Muscle layer of duodenum (tissue), 2 donors: Measurements from ENCODE around the gene TCP11L1.

ENCODE experiments used
- H3K27ac ChIP-seq: one replicate; pipeline ENCODE4 v1.7.0; 2013; ENCODE audit warnings: mild to moderate bottlenecking, low read length
- H3K27me3 ChIP-seq: one replicate; pipeline ENCODE4 v1.7.0; 2013; ENCODE audit warnings: low read depth, mild to moderate bottlenecking, control low read depth, low read length
- H3K36me3 ChIP-seq, 2 donors: one replicate each; pipeline ENCODE4 v1.7.0; 2013; ENCODE audit warnings: low read length in 2 of 2, control low read depth in 1 of 2, mild to moderate bottlenecking in 1 of 2; ENCODE audit not compliant: insufficient read depth in 2 of 2, control insufficient read depth in 1 of 2
- H3K4me1 ChIP-seq, 2 donors: one replicate each; pipeline ENCODE4 v1.7.0; 2013; ENCODE audit warnings: low read length in 2 of 2, mild to moderate bottlenecking in 2 of 2, control low read depth in 1 of 2, moderate library complexity in 1 of 2; ENCODE audit not compliant: insufficient read depth in 2 of 2, control insufficient read depth in 1 of 2
- H3K4me3 ChIP-seq, 2 donors: one replicate each; pipeline ENCODE4 v1.7.0; 2013; ENCODE audit warnings: low read length in 2 of 2, low read depth in 1 of 2, mild to moderate bottlenecking in 1 of 2
- H3K9me3 ChIP-seq, 2 donors: one replicate each; pipeline ENCODE4 v1.7.0; 2013; ENCODE audit warnings: low read length in 2 of 2, control low read depth in 1 of 2, mild to moderate bottlenecking in 1 of 2; ENCODE audit not compliant: control insufficient read depth in 1 of 2
- donor health status: healthy.

The TCP11L1 gene

GRCh38 chr11:33052231-33052630 lies 12.9 kb downstream of the TCP11L1 start:
- peaks cover 0 to 13% of the 10 kb centered on the region in 2 donors for H3K36me3 ChIP-seq
- H3K27me3 ChIP-seq = no peaks in the 10 kb centered on the region
- no peak overlapping the region for H3K4me3 ChIP-seq
- H3K27ac ChIP-seq = no peak overlapping the region
- H3K9me3 ChIP-seq = no peaks in the 10 kb centered on the region
- H3K4me1 ChIP-seq = no peaks in the 10 kb centered on the region

- Histone ChIP-seq H3K27ac (no peak overlapping the region), H3K27me3 (no peaks in the 10 kb centered on the region), H3K9me3 (no peaks in the 10 kb centered on the region), H3K36me3 (peaks cover 22 to 23% of the 10 kb centered on the region in 2 donors), H3K4me1 (no peaks in the 10 kb centered on the region), H3K4me3 (no peak overlapping the region)
Measured at GRCh38 chr11:33055375-33055774, 16.0 kb downstream of the TCP11L1 start.

GRCh38 chr11:33057284-33057683 lies 17.9 kb downstream of the TCP11L1 start:
- H3K27me3 ChIP-seq = no peaks in the 10 kb centered on the region
- H3K36me3 ChIP-seq = peaks cover 22 to 26% of the 10 kb centered on the region in 2 donors

GRCh38 chr11:33059331-33060007 lies 20.1 kb downstream of the TCP11L1 start:
- no peaks in the 10 kb centered on the region for H3K27me3 ChIP-seq
- H3K36me3 ChIP-seq = peaks cover 22 to 26% of the 10 kb centered on the region in 2 donors
- H3K4me1 ChIP-seq = peaks cover 11 to 24% of the 10 kb centered on the region in 2 donors

More at GRCh38 chr11:33057284-33057683, 17.9 kb downstream of the TCP11L1 start:
- Histone ChIP-seq H3K4me1 (peaks cover 0 to 5% of the 10 kb centered on the region in 2 donors), H3K9me3 (no peaks in the 10 kb centered on the region), H3K27ac (no peak overlapping the region), H3K4me3 (no peak overlapping the region)

GRCh38 chr11:33060271-33060670 lies 20.9 kb downstream of the TCP11L1 start:
- H3K27me3 ChIP-seq = no peaks in the 10 kb centered on the region
- peaks cover 12 to 33% of the 10 kb centered on the region in 2 donors for H3K4me1 ChIP-seq
- no peaks in the 10 kb centered on the region for H3K9me3 ChIP-seq
- H3K36me3 ChIP-seq = peaks cover 19 to 26% of the 10 kb centered on the region in 2 donors
- peak overlapping the region; percentile 78 for H3K27ac ChIP-seq
- H3K4me3 ChIP-seq = no peak overlapping the region

More at GRCh38 chr11:33059331-33060007, 20.1 kb downstream of the TCP11L1 start:
- H3K9me3 ChIP-seq = no peaks in the 10 kb centered on the region
- H3K4me3 ChIP-seq = no peak overlapping the region
- H3K27ac ChIP-seq = no peak overlapping the region

- peaks cover 34% of the 10 kb centered on the region in 2 donors for H3K36me3 ChIP-seq
- H3K27ac ChIP-seq = peak overlapping the region; percentile 85
- H3K9me3 ChIP-seq = no peaks in the 10 kb centered on the region
- H3K4me1 ChIP-seq = peaks cover 12 to 36% of the 10 kb centered on the region in 2 donors
- no peak overlapping the region for H3K4me3 ChIP-seq
- no peaks in the 10 kb centered on the region for H3K27me3 ChIP-seq
Measured at GRCh38 chr11:33062137-33062536, 22.8 kb downstream of the TCP11L1 start.

- peaks cover 12 to 36% of the 10 kb centered on the region in 2 donors for H3K4me1 ChIP-seq
- peak overlapping the region; percentile 85 for H3K27ac ChIP-seq
- peaks cover 33 to 38% of the 10 kb centered on the region in 2 donors for H3K36me3 ChIP-seq
- no peaks in the 10 kb centered on the region for H3K9me3 ChIP-seq
- H3K4me3 ChIP-seq = peak overlapping the region in 1 of 2 donors; percentile 14
- H3K27me3 ChIP-seq = no peaks in the 10 kb centered on the region
Measured at GRCh38 chr11:33063326-33063881, 24.0 kb downstream of the TCP11L1 start.

- Histone ChIP-seq H3K4me3 (peak overlapping the region in 1 of 2 donors; percentile 14), H3K27ac (peak overlapping the region; percentile 85), H3K36me3 (peaks cover 34 to 38% of the 10 kb centered on the region in 2 donors), H3K9me3 (no peaks in the 10 kb centered on the region), H3K27me3 (no peaks in the 10 kb centered on the region), H3K4me1 (peaks cover 12 to 36% of the 10 kb centered on the region in 2 donors)
Measured at GRCh38 chr11:33064033-33064825, 24.9 kb downstream of the TCP11L1 start.

GRCh38 chr11:33064866-33065265 lies 25.5 kb downstream of the TCP11L1 start:
- Histone ChIP-seq H3K4me3 (no peak overlapping the region), H3K27ac (no peak overlapping the region), H3K4me1 (peaks cover 12 to 36% of the 10 kb centered on the region in 2 donors), H3K27me3 (no peaks in the 10 kb centered on the region), H3K36me3 (peaks cover 32 to 39% of the 10 kb centered on the region in 2 donors), H3K9me3 (no peaks in the 10 kb centered on the region)

- H3K36me3 ChIP-seq = peaks cover 24 to 41% of the 10 kb centered on the region in 2 donors
- no peaks in the 10 kb centered on the region for H3K27me3 ChIP-seq
- H3K9me3 ChIP-seq = no peaks in the 10 kb centered on the region
- H3K4me3 ChIP-seq = no peak overlapping the region
- no peak overlapping the region for H3K27ac ChIP-seq
- peaks cover 12 to 36% of the 10 kb centered on the region in 2 donors for H3K4me1 ChIP-seq
Measured at GRCh38 chr11:33065445-33066178, 26.2 kb downstream of the TCP11L1 start.
